ENCODE measurements around the gene ARPC1B.

- TF ChIP-seq CTCF (IDR thresholded peaks at IDR 0.05) (no peak), POLR2A (IDR thresholded peaks at IDR 0.05) (no peak)
Measured at GRCh38 chr7:99428972-99429566, 54.5 kb downstream of the ARPC1B start.

Data from body of pancreas (tissue), 4 donors.